Stimulated activated CD8-positive, alpha-beta memory T cell treated with anti-CD3 and anti-CD28 coated beads, Interleukin-15, amount 100 ng/mL, for 4 hours (primary cell): ENCODE measurements around the gene JAK3.
A peak's percentile ranks its signal among the peaks of the same experiment; 100 is the strongest.

Experiments used
- DNase-seq, 2 donors: peaks; one replicate each; pipeline ENCODE4 v3.0.0-alpha.2; 2020; ENCODE audit warnings: low read depth in 2 of 2

The JAK3 gene

DNA sequence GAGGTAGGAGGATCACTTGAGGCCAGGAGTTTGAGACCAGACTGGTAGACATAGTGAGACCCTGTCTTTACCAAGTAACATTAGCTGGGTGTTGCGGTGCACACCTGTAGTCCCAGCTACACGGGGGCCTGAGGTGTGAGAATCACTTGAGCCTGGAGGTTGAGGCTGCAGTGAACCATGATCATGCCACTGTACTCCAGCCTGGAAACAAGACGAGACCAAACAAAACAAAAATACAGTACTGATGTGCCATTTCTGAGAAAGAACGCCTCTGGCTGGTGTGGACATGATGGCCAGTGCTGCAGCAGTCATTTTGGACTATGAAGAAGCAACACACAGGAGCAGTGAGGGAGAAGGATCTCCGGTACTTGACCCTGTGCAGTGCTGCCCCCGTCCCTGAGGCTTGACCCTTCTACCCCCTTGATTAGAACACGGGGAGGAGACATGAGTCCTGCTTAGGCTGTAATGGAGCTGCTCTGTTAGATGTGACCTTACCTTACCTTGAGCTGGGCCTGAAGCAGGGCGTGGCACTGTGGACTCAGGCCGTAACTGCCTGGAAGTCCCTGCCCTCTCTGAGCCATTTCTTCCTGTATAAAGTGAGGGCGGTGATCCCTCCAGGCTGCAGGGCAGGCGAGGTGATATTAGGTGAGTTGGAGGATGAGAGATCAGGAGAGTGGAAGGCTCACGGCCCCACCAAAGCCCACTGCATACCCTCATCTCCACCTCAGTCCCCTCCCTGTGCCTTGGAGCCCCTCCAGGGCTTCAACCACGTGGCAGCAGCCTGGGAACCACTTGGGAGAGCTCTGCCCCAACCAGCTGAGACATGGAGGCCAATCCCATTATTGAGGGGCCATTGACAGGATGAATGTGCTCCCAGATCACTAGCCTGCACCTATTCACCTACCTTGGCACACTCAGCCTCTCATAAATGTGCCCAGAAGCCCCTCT, 17.9 kb upstream of the JAK3 start:
- DNase-seq = no peak

DNA sequence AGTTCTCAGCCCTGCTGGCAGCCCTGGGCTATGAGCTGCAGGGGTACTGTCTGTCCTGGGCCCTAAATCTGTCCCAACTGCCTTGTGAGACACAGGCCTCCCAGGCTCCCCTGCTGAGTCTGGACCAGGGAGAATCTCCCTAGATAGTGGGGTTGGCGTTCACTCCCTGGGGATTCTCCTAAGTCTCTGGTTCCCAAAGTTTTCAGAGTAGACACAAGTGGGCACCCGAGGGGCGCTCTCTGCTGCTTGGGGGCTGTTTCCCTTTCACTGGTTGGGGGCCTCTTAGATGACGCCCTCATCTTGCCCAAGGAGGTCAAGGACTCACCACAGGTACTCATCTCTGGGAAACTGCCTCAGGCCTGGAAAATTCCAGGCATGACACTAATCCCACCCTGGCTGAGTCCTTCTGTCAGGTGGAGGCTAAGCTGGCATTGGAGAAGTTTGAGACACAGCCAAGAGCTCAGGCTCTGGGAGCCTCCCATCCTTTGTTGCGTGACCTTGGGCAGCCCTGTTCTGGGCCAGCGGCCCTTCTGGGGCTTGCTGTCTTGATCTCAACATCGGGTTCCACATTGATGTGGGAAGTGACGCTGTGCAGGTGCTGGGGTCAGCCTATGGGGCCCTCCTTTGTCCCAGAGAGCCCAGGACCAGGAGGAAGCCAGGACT, 15.9 kb upstream of the JAK3 start:
- DNase-seq = no peak

DNA sequence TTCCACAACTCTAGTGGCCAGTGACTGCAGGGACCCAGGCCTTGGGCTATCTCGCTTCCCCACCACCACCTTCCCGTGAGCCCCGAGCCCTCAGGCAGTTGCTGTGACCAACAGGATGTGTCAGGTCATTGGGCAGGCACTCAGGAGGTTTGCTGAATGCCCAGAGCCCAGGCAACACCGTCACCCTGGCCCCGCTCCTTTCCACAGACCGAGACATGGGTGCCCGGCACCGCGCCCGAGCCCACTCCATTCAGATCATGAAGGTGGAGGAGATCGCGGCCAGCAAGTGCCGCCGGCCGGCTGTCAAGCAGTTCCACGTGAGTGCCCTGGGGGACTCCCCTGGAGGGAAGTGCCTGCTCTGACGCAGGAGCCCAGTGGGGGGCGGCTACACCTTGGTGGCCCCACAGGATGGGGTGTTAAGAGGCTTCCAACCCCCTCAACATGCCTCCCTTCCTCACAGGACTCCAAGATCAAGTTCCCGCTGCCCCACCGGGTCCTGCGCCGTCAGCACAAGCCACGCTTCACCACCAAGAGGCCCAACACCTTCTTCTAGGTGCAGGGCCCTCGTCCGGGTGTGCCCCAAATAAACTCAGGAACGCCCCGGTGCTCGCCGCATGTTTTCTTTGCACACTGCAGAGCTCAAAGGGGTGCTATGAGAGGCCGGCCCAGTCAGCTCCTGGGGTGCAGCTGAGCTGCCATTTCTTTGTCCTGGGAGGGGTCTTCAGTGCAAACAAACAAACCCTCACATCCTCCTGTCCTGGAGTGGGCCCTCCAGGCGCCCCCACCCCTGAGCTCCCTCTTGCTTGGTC, 15.1 kb upstream of the JAK3 start:
- no peak for DNase-seq

DNA sequence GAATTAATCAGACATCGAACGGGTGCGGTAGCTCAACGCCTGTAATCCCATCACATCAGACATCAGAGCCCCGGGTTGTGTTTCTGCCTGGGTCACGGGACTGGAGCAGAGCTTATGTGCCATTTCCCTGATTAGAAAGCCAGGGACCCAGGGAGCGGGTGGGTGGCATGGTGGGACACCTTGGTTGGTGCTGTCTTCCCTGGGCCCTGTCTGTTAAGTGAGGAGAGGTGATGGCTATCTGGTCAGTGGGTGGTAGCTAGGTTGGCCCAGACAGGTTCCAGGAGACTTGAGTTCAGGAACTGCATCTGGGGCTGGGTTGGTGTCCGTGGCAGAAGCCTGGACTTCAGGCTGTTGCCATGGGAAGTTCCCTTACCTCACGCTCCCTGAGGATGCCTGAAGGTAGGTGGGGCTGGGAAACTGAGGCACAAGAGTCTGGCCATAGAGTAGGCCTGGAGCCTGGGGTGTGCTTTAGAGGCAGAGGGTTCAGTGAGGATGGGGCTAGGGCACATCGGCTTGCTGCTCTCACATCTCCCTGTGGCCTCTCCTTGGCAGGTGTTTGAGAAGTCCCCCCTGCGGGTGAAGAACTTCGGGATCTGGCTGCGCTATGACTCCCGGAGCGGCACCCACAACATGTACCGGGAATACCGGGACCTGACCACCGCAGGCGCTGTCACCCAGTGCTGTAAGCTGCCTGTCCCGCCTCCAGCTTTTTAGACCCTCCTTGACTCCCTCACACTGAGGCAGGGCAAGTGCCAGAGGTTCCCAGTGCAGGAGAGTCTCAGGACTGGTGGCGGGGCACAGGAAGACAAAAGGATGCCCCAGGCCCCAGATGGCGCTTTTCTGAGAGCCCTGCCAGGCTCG, 14.0 kb upstream of the JAK3 start:
- no peak for DNase-seq

DNA sequence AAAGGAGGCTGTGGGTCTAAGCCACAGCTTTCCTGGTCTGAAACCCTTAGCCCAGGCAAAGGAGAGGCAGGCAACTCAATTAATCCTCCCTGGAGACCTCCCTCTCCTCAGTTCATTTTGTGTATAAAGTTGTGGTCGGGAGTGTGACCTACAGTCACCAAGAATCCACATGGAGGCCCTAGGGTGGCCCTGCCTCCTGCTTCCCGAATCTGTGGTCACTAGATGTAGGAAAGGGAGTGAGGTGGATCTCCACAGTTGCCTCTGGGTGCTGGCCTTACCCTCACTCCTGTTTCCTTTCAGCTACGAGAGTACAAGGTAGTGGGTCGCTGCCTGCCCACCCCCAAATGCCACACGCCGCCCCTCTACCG, 13.2 kb upstream of the JAK3 start:
- DNase-seq = no peak

DNA sequence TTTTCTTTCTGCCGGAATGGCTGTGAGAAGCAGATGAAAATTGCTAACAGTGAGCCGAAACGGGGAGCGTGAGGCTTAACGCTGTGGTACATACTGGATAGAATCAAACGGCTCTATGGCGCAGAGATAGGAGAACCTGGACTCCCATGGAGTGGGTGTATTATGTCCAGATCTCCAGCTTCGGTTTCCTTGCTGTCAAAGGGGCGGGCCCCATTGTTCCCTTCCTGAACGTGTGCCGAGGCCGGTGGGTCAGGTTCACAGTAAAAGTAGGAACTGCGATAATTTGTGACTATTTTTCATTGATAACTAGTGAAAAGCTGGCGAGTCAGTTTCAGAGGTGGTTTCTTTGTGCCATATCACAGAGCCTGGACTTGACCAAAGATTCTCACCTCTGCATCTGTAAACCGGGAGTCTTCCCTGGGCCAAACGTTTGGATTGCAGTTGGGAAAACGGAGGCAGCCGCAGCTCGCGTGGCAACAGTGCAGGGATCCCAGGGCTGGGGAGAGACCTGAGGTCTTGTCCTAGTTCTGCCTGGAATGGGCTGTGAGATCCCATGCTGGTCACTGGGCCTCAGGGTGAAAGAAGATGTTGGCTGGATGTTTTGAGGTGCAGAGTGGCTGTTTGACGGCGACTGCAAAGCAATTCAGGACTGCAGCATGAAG, 12.7 kb upstream of the JAK3 start:
- DNase-seq = no peak

DNA sequence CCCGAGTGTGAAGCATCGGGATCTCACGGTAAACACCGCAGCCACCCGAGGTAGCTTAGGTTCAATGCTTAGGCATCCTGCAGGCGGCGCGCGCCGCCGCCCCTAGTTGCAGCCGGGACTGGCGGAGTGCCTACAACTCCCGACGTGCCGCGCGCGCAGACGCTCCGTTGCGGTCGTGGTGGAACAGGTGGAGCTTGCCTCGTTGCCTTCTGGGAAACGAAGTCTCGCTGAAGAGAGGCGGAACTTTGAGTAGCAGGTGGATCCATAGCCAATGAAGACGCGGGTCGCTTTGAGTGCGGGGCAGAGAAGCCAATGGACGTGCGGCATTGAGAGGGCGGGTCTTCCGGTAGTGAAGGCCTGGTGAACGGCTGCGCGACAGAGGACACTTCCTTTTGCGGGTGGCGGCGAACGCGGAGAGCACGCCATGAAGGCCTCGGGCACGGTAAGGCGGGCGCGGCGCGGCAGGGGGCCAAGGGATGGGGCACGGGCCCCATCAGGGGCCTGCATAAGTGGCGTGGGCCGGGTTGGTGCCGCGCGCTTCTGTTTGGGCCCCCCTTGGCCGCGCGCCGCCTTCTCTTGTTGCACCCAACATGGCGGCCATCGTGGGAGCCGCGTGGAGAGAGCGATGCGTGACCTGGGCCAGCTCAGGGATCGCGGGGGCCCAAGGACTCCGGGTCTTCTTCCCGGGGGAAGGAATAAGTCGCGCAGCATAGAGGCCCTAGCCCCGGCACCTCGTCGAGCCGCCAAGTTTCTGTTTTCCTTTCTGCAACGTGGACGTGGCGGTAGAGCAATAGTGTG, 11.9 kb upstream of the JAK3 start, which contains the start of gene RPL18A:
Gene RPL18A, plus strand, starts transcription at position 378 of the 798 bp plus-strand sequence. Its CDS starts 47 bp downstream, at position 425.
- peak; percentile 98 to 99 for DNase-seq

DNA sequence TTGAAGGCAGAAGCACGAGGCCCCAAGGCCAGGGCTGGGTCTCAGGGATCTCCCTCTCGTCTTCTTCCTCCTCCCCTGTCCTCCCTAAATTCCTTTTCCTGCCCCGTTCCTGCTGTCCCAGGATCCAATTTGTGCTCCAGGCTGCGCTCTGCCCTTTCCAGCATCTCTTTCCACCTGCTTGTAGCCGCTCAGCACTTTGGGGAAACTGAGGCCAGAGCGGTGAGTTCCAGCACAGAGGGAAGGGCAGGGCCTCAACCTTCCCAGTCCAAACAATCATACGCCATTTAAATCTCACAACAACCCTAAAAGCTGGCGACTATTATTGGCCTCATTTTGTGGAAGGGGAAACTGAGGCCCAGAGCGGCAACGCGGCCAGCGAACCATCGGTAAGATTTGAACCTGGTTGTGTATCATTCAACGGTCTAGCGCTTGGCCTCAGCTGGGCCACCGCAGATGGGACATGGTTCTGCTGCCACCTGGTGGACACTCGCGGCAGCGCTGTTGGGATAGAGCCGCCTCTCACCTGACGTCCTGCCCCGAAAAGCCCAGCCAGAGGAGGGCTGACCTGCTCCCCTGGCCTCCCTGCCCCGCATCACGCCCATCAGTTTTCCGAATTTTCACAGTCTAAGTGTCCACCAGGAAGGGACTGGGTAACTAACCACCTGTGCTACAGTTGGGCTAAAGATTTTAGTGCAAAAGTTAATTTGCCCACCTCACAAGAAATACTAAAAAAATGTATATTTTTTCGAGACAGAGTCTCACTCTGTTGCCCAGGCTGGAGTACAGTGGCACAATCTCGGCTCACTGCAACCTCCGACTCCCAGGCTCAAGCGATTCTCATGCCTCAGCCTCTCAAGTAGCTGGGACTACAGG, 7.7 kb upstream of the JAK3 start:
- DNase-seq = peak; percentile 72 to 73

DNA sequence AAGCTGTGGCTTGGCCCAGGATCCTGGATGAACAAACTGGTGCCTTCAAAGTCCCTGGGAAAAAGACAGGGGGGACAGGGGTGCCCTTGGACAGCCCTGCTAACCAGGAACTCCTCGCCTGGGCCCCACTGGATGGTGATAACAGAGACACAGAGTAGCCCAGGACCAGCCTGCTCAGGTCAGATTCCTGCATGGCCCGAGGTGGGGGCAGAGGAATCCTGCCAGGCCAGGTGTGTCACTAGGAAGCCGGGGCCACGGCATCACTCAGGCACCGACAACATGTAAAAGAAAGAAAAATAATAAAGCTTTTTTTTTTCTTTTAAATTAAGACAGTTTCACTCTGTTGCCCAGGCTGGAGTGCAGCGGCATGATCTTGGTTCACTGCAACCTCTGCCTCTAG, 6.3 kb upstream of the JAK3 start:
- no peak for DNase-seq

DNA sequence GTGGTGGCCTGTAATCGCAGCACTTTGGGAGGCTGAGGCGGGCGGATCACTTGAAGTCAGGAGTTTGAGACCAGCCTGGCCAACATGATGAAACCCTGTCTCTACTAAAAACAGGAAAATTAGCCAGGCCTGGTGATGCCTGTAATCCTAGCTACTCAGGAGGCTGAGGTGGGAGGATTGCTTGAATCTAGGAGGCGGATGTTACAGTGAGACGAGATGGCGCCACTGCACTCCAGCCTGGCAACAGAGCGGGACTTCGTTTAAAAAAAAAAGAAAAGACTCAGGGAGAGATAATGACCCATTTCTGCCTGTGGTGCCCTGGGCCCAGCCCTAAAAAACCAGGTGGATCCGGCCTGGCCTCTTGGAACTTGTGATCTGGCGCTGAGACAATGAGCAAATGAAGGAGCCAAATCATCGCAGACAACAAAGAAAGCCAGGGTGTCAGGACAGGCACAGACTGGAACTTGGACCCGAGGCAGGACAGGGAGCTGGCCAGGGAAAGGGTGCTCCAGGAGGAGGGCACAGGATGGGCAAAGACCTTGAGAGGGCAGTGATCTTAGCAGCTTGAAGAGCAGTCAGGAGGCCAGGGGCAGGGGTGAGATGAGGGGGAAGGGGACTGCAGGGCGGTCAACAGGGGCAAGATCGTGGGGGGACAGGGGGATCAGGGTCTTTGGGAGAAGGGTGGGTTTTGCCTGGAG, 962 bp upstream of the JAK3 start:
- DNase-seq = no peak

DNA sequence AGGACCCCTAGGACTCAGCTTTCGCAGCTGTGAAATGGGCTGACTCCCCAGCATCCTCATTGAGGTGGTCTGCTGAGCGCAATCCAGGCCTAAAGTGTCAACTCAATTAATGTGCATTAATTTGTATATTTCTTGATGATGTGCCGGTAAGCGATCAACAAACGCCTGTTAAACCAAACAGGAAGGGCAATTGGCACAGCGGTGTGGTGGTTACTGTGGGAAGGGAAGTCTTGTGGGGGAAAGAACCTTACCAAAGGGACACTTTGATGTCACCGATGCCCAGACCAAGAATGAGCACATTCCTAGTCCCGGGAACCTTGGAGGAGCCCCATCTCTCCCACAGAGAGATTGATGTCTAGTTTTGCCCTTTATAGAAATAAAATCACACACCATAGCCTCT, 1.6 kb downstream of the JAK3 start:
- no peak for DNase-seq

DNA sequence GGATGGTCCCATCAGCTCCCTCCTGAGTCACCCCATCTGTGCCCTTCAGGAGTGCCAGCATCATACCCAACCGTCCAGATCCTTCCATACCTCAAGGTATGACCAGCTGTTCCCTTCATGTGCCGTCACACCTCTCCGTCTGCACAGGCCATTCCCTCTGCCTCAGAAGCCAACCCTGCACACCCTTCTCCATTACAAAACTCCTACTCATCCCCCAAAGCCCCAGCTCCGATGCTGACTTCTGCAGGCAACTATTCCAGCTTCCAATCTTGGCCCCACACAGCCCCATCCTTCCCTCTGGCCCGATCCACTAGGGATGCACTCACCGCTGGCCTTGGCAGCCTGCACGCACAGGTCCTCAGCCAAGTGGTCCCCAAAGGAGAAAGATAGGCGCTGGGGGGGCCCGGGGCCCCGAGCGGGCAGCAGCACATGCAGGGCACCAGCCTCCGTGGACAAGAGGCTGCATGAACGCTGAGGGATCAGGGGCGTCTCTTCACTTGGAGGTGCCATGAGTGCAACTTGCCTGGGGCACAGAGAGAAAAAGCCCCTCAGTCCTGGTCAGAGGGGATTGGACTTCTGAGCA, 3.8 kb downstream of the JAK3 start:
- no peak for DNase-seq

DNA sequence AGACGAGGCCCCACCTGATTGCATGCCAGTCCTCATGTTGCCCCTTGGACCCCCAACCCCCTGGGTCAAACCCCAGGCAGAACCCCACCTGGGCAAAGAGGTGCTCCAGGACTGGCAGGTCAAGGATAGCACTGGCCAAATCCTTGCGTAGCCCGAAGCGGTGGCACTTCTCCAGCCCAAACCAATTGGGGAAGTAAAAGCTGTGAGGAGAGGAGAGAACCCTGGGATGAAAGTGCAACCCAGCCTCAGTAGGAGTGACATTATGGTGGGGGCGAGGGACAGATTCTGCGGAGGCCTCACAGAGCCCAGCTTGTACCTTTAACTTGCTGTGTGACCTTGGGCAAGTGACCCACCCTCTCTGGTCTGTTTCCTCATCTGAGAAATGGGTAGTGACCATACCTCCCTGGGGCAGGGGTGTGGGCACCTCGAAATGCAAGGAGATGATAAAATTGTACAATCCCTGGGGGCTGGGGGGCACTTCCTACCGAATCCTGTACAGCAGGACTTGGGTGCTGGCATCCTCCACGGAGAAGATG, 4.4 kb downstream of the JAK3 start:
- DNase-seq = no peak

DNA sequence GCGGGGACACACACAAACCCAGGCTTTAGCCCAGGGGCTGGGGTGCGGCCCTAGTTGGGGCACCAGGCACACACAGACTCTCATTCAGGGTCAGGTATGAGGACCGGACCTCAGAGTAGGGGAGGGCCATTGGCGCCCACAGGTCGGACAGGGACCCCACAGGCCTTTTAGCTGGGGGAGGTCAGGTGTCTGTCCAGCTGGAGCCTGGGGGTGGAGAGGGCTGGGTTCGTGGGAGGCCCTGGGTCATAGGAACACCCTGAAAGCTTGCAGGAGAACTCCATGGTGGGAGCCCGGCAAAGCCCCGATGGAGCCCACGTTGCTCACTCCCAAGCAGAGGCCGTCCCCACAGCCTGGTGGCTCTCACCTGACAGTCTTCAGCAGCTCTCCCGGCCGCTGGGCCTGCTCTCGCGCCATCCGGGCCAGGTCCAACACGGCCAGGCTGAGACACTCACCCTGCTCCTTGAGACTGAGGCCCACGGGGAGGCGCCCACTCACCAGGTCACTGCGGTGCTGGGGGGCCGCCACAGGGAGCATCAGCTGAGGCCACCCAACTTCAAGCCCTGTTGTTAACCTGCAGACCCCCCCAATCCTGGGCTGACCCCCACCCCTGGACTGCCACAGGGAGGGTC, 5.0 kb downstream of the JAK3 start:
- no peak for DNase-seq

DNA sequence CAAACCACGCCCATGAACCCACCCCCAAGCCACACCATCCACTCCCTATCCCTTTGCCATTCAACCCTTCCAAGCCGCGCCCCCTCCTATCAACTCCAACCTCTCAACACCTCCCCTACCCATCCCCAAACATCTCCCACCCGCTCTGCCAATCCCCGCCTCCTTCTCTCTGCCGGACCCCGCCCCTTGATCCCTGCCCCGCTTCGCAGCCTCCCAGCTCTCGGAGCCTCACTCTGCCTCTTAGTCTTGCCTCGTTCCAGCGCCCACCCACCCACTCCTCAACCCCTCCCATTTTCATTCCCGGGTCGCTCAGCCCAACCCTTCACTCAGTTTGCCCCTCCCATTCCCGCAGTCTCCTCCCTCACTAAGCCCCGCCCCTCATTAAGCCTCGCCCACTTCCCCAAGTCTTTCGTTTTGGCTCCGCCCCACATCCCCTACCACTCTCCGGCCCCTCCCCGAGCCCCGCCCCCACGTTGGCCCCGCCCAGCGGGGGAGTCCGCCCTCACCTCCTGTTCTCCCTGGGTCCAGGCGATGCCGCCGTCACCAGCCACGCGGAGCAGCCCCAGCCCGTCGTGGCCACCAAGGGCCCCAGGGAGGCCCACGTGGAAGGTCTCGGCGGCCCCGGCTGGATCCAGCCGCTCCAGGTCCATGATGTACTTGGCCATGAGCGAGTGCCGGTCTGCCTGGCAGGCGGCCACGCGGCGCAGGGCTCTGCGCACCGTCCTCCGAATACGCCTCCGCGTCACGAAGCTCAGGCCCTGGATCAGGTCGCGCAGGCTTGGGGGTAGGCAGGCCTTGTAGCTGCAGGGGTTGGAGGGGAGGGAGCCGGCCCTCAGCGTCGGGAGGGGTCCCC, 5.7 kb downstream of the JAK3 start:
- no peak for DNase-seq

DNA sequence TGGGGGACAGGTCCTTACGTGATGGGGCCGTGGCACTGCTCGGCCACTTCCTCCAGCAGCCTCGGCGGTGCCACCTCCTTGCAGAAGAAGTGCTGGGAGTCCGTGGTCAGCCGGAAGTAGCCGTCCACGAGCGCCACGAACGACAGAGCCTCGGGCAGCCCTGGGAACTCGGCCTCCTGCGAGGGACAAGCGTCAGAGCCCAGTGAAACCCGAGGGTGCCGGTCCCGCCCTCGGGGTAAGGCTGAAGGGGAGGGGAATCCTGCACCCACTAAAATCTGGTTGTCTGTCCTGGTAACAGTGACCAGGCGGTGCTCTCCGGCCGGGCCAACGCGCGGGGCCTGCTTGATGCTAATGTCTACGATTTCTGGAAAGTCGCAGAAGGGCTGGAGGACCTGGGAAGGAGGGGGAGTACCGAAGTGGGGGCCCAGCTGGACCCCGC, 6.4 kb downstream of the JAK3 start:
- DNase-seq = no peak
